Measurements from ENCODE around the gene CCNY. TPM values are rescaled to one million over a fixed set of nuclear protein-coding genes. Genes with fewer than 3 reads are reported as not detected.

CCNY gene
- total and polyA plus RNA-seq, 2 of the 4 experiments (the other 2 are of a cell fraction): 38.0 to 131 TPM

- no peak overlapping the region for H3K56ac ChIP-seq (ENCODE audit: extremely low read depth, insufficient read depth, low read length)
- ChIA-PET POLR2A (ENCODE audit: unreplicated experiment) (no interaction called here), CTCF (no interaction called here)
- no peak overlapping the region for H3K4me3 ChIP-seq (ENCODE audit: insufficient read depth, low read depth, low read length)
- H3K79me1 ChIP-seq (ENCODE audit: low read depth in 1 of 2, low read length in 2 of 2): peaks cover 39 to 86% of the 10 kb centered on the region in 2 experiments
- no peak overlapping the region for H2BK15ac ChIP-seq (ENCODE audit: low read depth, low read length)
- ATAC-seq (ENCODE audit: low read depth) (no peak), DNase-seq (no peak)
- H3K4me1 ChIP-seq (ENCODE audit: control insufficient read depth, insufficient read depth, low read length): peaks cover 11% of the 10 kb centered on the region
- H3K27me3 ChIP-seq (ENCODE audit: control insufficient read depth, insufficient read depth, low read length): no peaks in the 10 kb centered on the region
- in situ Hi-C loops (cut with MboI; ENCODE audit: low sequenced_read_pairs): no loop called here
- no peak overlapping the region for H3K9ac ChIP-seq (ENCODE audit: low read depth, low read length)
- no peak for TF ChIP-seq FOS (IDR thresholded peaks at IDR 0.05; ENCODE audit: low read depth, low read length)
- TF ChIP-seq RAD21 (IDR thresholded peaks at IDR 0.05; ENCODE audit: low read length): no peak
- no peak for TF ChIP-seq RCOR1 (IDR thresholded peaks at IDR 0.05; ENCODE audit: insufficient replicate concordance, low read length)
- dilution Hi-C loops (cut with HindIII; ENCODE audit: low sequenced_read_pairs, unreplicated experiment): no loop called here
- H4K20me1 ChIP-seq (ENCODE audit: insufficient read depth, low read length): peaks cover 74% of the 10 kb centered on the region
- WGBS, 2 experiments (ENCODE audit: extremely low coverage in 2 of 2, insufficient read length in 1 of 2): no CpG with 5 or more reads among the region's 5 CpGs
- no peak overlapping the region for H3K14ac ChIP-seq (replicated peaks; ENCODE audit: low read depth, low read length)
- H2BK5ac ChIP-seq (ENCODE audit: low read depth, low read length, poor library complexity, severe bottlenecking): no peak overlapping the region
- no peak overlapping the region for H3K4ac ChIP-seq (ENCODE audit: low read depth, low read length)
- peaks cover 31% of the 10 kb centered on the region for H3K9me1 ChIP-seq (ENCODE audit: insufficient read depth, low read length)
- no peak overlapping the region for H2BK120ac ChIP-seq (ENCODE audit: low read depth, low read length)
- no peaks in the 10 kb centered on the region for H3K36me3 ChIP-seq (ENCODE audit: control insufficient read depth, insufficient read depth, low read length)
- H2AFZ ChIP-seq (replicated peaks; ENCODE audit: low read length, poor library complexity): no peak overlapping the region
- no peak overlapping the region for H3K18ac ChIP-seq (ENCODE audit: low read depth, low read length)
- no peak overlapping the region for H2AK5ac ChIP-seq (ENCODE audit: low read depth, low read length)
- H4K91ac ChIP-seq (ENCODE audit: insufficient read depth, low read depth, low read length): no peak overlapping the region
- intact Hi-C loops (cut with micrococcal nuclease): no loop called here
- no TSS peak for BruUV-seq (replicated peaks)
- no peak overlapping the region for H4K5ac ChIP-seq (ENCODE audit: low read depth, low read length)
- no peak overlapping the region for H2BK20ac ChIP-seq (ENCODE audit: low read depth, low read length)
- no peak overlapping the region for H2AK9ac ChIP-seq (replicated peaks; ENCODE audit: low read depth, low read length, poor library complexity)
- no peak overlapping the region for H3K23ac ChIP-seq (ENCODE audit: low read depth, low read length)
- no peak overlapping the region for H4K8ac ChIP-seq (ENCODE audit: low read depth in 2 of 2, low read length in 2 of 2)
- H3K4me2 ChIP-seq (ENCODE audit: low read depth, low read length): no peak overlapping the region
- no peak overlapping the region for H3K27ac ChIP-seq (ENCODE audit: insufficient read depth, low read length)
- no peaks in the 10 kb centered on the region for H3K9me3 ChIP-seq (ENCODE audit: control insufficient read depth, insufficient read depth, low read length)
Measured at GRCh38 chr10:35377050-35377728, 40.9 kb downstream of the CCNY start.
